ENCODE results near the gene FLCN.

FLCN gene

DNA sequence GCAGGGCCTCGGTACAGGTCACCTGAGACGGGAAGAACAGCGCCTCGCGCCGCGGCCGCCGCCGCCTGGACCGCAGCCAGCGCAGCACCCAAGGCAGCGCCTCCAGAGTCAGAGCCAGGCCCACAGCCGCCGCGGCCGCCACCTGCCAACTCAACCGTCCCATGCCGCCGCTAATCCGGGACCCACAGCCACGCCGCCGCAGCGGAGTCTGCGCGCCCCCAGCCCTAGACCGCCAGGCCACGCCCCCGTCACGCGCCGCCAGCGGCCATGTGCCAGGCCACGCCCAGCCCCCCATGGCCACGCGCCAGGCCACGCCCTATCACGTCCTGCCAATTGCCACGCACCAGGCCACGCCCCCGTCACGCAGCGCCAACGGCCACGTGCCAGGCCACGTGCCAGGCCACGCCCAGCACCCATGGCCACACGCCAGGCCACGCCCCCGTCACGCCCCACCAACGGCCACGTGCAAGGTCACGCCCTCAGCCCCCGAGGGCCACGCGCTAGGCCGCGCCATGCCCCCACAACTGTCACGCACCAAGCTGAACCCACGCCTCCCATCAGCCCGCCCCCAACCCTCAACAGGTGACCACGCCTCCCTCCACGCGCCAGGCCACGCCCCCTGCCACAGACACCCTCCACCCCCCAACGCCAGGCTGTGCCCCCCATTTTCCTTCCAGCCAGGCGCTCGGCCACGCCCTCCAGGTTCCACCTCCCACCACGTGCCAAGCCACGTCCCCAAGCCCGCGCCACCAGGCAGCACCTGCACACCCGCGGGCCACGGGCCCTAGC, 30.6 kb downstream of the FLCN start, which contains the start of gene PLD6:
Gene PLD6, minus strand, starts transcription at position 210 of the 789 bp plus-strand sequence. Its CDS starts 47 bp downstream, at position 163.
- no peak for TF ChIP-seq GATA3 (IDR thresholded peaks at IDR 0.05; ENCODE audit: low read depth, low read length)
- no peak for TF ChIP-seq GATA2 (IDR thresholded peaks at IDR 0.05; ENCODE audit: low read depth, low read length)

DNA sequence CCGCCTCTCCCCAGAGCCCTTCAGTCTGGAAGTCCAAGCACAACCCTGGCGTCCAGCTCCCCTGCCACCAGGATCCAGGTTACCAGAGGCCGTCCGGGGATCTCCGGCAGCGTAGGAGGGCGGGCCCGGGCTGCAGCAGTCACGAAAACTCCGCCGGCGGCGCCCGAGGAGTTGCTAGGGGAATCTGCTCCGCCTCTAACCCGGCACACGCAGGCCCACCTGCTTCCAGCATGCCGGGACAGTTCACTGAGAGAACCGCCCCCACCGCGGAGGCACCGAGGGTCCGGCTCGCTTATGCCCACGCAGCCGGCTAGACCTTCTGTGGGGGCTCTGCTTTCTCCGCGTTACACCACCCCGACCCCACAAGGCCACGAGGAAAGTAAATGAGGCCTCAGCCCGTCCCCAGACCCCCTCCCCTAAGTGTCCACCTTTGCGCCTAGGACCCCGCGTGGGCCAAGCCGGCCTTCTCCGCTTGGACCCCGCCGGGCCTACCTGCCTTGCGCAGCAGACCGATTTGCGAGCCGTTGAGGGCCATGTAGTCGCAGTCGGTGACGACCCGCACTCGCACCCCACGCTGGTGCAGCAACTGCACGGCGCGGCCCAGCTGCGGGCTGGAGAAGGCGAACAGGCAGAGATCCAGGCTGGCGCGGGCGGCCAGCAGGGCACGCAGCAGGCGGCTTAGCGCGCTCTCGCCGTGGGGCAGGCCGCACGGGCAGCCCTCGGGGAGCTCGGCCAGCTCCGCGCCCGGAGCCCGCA, 31.4 kb downstream of the FLCN start:
- no peak for TF ChIP-seq GATA3 (IDR thresholded peaks at IDR 0.05; ENCODE audit: low read depth, low read length)
- no peak for TF ChIP-seq GATA2 (IDR thresholded peaks at IDR 0.05; ENCODE audit: low read depth, low read length)

- TF ChIP-seq GATA2 (IDR thresholded peaks at IDR 0.05; ENCODE audit: low read depth, low read length) = no peak
- no peak for TF ChIP-seq GATA3 (IDR thresholded peaks at IDR 0.05; ENCODE audit: low read depth, low read length)
These were observed 32.2 kb downstream of the FLCN start for GRCh38 chr17:17204635-17205231.

- TF ChIP-seq GATA2 (IDR thresholded peaks at IDR 0.05; ENCODE audit: low read depth, low read length) (no peak), GATA3 (IDR thresholded peaks at IDR 0.05; ENCODE audit: low read depth, low read length) (no peak)
These were observed 32.9 kb downstream of the FLCN start for GRCh38 chr17:17204041-17204591.

GRCh38 chr17:17203173-17203730, 33.7 kb downstream of the FLCN start:
- TF ChIP-seq GATA3 (IDR thresholded peaks at IDR 0.05; ENCODE audit: low read depth, low read length) = no peak
- no peak for TF ChIP-seq GATA2 (IDR thresholded peaks at IDR 0.05; ENCODE audit: low read depth, low read length)

GRCh38 chr17:17201907-17202306, 35.1 kb downstream of the FLCN start:
- TF ChIP-seq GATA3 (IDR thresholded peaks at IDR 0.05; ENCODE audit: low read depth, low read length) (no peak), GATA2 (IDR thresholded peaks at IDR 0.05; ENCODE audit: low read depth, low read length) (no peak)

DNA sequence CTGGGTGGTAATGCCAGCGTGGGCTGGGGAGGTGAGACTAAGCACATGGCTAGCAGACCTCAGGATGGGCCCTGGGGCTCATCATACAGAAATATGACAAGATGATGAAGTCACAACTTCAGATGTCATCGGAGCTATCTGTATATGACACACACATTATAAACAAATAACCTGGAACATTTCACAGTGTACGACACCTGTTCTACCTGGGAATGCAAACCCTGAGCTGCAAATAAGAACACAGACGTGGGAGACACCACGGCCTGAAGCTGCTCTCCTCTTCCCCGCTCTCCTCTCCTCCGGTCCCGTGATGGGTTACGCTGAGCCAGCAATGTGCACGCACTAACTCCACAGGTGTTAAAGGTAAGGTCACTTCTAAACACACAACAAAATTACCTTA, 35.7 kb downstream of the FLCN start:
- TF ChIP-seq GATA2 (IDR thresholded peaks at IDR 0.05; ENCODE audit: low read depth, low read length) (no peak), GATA3 (IDR thresholded peaks at IDR 0.05; ENCODE audit: low read depth, low read length) (no peak)

DNA sequence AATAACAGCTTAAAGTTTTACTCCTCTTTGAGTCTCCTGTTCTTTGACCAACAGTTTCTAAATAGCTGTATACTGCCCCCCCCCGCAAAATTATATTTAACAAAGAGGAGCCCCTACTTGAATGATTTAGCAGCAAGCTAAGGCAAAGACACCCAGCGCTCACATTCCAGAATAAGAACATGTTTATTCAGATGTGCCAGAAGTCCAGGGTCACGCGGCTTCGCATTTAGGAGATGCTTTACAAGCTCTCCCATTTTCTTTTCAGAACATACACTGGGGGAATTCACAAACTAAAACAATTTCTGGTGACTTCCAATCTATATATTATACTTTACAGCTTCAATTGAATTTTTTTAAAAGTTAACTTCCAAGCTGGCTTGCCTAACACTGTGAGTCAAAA, 36.1 kb downstream of the FLCN start:
- TF ChIP-seq GATA3 (IDR thresholded peaks at IDR 0.05; ENCODE audit: low read depth, low read length) (no peak), GATA2 (IDR thresholded peaks at IDR 0.05; ENCODE audit: low read depth, low read length) (no peak)

DNA sequence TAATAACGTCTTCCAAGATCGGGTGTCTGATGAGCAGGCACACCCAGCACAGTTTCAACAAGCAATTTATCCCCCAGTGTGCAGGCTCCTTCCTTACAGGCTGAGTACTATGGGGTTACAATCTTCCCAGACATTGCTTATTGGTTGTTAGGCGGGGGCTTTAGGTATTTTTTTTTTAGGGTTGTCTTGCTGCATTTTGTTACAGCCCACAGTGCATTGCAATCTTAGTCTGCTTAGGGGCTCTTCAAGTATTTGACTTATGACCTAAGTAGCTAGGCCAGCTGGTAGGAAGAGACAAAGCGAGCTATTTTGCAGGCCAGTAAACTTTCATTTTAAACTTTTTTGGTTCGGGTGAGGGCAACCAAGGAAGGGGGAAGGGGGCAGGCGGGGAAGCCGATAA, 36.7 kb downstream of the FLCN start:
- TF ChIP-seq GATA2 (IDR thresholded peaks at IDR 0.05; ENCODE audit: low read depth, low read length) = no peak
- TF ChIP-seq GATA3 (IDR thresholded peaks at IDR 0.05; ENCODE audit: low read depth, low read length) = no peak

GRCh38 chr17:17198281-17198680, 38.7 kb downstream of the FLCN start:
- TF ChIP-seq GATA3 (IDR thresholded peaks at IDR 0.05; ENCODE audit: low read depth, low read length) = no peak
- no peak for TF ChIP-seq GATA2 (IDR thresholded peaks at IDR 0.05; ENCODE audit: low read depth, low read length)

GRCh38 chr17:17196776-17197175, 40.2 kb downstream of the FLCN start:
- TF ChIP-seq GATA3 (IDR thresholded peaks at IDR 0.05; ENCODE audit: low read depth, low read length) (no peak), GATA2 (IDR thresholded peaks at IDR 0.05; ENCODE audit: low read depth, low read length) (no peak)

DNA sequence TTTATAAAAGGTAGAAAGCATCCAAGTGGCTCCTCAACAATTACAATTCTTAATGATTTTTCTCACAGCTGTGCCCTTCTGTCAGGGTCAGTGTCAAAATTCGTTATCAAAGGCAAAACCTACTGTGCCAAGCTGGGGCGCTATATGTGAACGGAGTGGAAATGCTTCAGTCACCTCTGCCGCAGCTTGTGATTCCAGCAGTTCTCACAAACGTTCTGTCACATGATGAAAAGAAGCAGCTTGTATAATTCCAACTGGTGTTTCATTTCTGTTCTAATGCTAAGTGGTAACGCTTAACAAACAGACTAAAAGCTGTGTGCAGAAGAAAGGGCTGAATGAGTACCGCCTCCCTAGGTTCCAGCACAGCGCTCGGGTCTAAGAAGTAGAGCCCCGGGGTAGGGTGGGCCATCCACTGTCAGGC, 45.0 kb downstream of the FLCN start:
- TF ChIP-seq GATA2 (IDR thresholded peaks at IDR 0.05; ENCODE audit: low read depth, low read length) (no peak), GATA3 (IDR thresholded peaks at IDR 0.05; ENCODE audit: low read depth, low read length) (no peak)

DNA sequence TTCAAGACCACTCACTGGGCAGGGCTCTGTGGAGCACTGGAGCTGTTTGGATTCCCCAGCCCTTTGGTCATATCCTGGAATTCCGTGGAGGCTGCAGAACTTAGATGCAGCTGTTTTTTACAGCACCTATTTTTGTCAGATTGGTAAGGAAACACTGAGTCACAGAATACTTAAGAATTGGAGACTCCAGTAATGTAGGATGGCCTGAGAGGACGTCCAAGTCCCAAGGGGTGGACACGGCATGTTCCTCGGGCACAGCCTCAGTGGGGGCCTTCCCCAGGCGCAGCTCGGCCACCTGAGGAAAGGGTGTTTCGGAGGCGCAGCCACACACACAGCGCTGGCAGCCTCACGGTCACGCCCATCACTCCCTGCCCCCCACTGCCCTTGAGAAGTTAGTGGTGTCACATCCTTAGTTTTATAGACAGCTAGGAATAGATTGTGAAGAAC, 45.6 kb downstream of the FLCN start:
- no peak for TF ChIP-seq GATA3 (IDR thresholded peaks at IDR 0.05; ENCODE audit: low read depth, low read length)
- TF ChIP-seq GATA2 (IDR thresholded peaks at IDR 0.05; ENCODE audit: low read depth, low read length) = no peak

- TF ChIP-seq GATA2 (IDR thresholded peaks at IDR 0.05; ENCODE audit: low read depth, low read length) (no peak), GATA3 (IDR thresholded peaks at IDR 0.05; ENCODE audit: low read depth, low read length) (no peak)
These were observed 46.8 kb downstream of the FLCN start for GRCh38 chr17:17190188-17190587.
